Measurements from ENCODE around the gene ZNF892.

The ZNF892 gene

DNA sequence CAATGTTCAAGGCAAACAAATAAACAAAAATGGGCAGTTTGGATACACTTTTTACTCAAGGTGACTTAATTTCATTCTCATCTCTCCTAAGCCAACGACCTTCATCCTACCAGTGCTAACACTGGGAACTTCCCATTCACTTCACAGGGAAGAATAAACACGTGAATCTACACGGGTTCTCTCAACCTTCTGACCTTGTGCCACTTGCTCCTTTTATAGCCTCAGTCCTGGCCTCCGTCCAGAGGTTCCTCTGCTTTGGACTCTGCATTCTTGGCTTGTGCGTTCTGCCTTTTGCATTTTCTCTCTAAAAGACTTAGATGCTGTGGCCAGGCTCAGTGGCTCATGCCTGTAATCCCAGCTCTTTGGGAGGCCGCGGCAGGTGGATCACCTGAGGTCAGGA, 27.9 kb upstream of the ZNF892 start:
- TF ChIP-seq, protein P1, sequence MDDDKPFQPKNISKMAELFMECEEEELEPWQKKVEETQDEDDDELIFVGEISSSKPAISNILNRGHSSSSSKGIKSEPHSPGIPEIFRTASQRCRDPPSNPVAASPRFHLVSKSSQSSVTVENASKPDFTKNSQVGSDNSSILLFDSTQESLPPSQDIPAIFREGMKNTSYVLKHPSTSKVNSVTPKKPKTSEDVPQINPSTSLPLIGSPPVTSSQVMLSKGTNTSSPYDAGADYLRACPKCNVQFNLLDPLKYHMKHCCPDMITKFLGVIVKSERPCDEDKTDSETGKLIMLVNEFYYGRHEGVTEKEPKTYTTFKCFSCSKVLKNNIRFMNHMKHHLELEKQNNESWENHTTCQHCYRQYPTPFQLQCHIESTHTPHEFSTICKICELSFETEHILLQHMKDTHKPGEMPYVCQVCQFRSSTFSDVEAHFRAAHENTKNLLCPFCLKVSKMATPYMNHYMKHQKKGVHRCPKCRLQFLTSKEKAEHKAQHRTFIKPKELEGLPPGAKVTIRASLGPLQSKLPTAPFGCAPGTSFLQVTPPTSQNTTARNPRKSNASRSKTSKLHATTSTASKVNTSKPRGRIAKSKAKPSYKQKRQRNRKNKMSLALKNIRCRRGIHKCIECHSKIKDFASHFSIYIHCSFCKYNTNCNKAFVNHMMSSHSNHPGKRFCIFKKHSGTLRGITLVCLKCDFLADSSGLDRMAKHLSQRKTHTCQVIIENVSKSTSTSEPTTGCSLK (tag by site-specific recombination; IDR thresholded peaks at IDR 0.05) = no peak
- TF ChIP-seq ZNF621 (tag by site-specific recombination; IDR thresholded peaks at IDR 0.05) = no peak
- TF ChIP-seq, protein P2, sequence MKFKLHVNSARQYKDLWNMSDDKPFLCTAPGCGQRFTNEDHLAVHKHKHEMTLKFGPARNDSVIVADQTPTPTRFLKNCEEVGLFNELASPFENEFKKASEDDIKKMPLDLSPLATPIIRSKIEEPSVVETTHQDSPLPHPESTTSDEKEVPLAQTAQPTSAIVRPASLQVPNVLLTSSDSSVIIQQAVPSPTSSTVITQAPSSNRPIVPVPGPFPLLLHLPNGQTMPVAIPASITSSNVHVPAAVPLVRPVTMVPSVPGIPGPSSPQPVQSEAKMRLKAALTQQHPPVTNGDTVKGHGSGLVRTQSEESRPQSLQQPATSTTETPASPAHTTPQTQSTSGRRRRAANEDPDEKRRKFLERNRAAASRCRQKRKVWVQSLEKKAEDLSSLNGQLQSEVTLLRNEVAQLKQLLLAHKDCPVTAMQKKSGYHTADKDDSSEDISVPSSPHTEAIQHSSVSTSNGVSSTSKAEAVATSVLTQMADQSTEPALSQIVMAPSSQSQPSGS (tag by site-specific recombination; IDR thresholded peaks at IDR 0.05; ENCODE audit: low read depth) = no peak
- TF ChIP-seq ZNF335 (tag by site-specific recombination; conservative IDR thresholded peaks at IDR 0.05) = no peak
- no peak for TF ChIP-seq ZNF830 (tag by site-specific recombination; IDR thresholded peaks at IDR 0.05; ENCODE audit: low read depth)
- TF ChIP-seq ZNF600 (tag by site-specific recombination; IDR thresholded peaks at IDR 0.05) = no peak
- TF ChIP-seq EGR2 (tag by site-specific recombination; IDR thresholded peaks at IDR 0.05; ENCODE audit: low read depth) = no peak
- no peak for TF ChIP-seq ZSCAN30 (tag by site-specific recombination; IDR thresholded peaks at IDR 0.05)
- no peak for TF ChIP-seq ZNF221 (tag by site-specific recombination; IDR thresholded peaks at IDR 0.05; ENCODE audit: borderline replicate concordance)
- TF ChIP-seq ZBTB8A (tag by site-specific recombination; IDR thresholded peaks at IDR 0.05) = no peak
- no peak for TF ChIP-seq TRIM28 (IDR thresholded peaks at IDR 0.05; ENCODE audit: borderline replicate concordance, low read length)
- no peak for TF ChIP-seq ZNF114 (tag by site-specific recombination; IDR thresholded peaks at IDR 0.05)
- TF ChIP-seq ZNF664 (tag by site-specific recombination; IDR thresholded peaks at IDR 0.05) = no peak
- no peak for TF ChIP-seq ZNF837 (tag by site-specific recombination; IDR thresholded peaks at IDR 0.05)
- TF ChIP-seq ZNF133 (tag by site-specific recombination; IDR thresholded peaks at IDR 0.05) = no peak
- TF ChIP-seq MZF1 (tag by site-specific recombination; IDR thresholded peaks at IDR 0.05; ENCODE audit: borderline replicate concordance) = no peak
- no peak for TF ChIP-seq HOXA7 (CRISPR knock-in tag; IDR thresholded peaks at IDR 0.05; ENCODE audit: borderline replicate concordance)
- Histone ChIP-seq H3K9me3 (ENCODE audit: control insufficient read depth, insufficient read depth, low read depth, low read length) (no peaks in the 10 kb centered on the region), H3K4me1 (ENCODE audit: control insufficient read depth, insufficient read depth, low read length) (no peaks in the 10 kb centered on the region), H3K36me3 (ENCODE audit: control insufficient read depth in 2 of 2, insufficient read depth in 1 of 2, low read length in 2 of 2) (peaks cover 11 to 54% of the 10 kb centered on the region in 2 experiments), H3K27ac (ENCODE audit: extremely low read depth, low read depth, low read length) (no peak overlapping the region), H3K4me3 (ENCODE audit: low read depth, low read length) (no peak overlapping the region)
- CTCF ChIA-PET = no interaction called here
- POLR2A ChIA-PET = no interaction called here

DNA sequence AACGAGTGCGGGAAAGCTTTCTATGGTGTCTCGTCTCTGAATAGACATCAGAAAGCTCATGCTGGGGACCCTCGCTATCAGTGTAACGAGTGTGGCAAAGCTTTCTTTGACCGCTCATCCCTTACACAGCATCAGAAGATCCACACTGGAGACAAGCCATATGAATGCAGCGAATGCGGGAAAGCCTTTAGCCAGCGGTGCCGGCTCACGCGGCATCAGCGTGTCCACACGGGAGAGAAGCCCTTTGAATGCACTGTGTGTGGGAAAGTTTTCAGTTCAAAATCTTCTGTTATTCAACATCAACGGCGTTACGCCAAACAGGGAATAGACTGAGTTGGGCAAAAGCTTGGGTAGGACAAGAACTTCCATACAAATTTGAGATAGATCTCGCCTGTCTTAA, 25.5 kb upstream of the ZNF892 start:
- TF ChIP-seq SETDB1 (IDR thresholded peaks at IDR 0.05; ENCODE audit: insufficient read length, low read length) (peak; percentile 24), ZBTB17 (tag by site-specific recombination; IDR thresholded peaks at IDR 0.05) (no peak), HOXA7 (CRISPR knock-in tag; IDR thresholded peaks at IDR 0.05; ENCODE audit: borderline replicate concordance) (no peak)
- TF ChIP-seq, protein P3, sequence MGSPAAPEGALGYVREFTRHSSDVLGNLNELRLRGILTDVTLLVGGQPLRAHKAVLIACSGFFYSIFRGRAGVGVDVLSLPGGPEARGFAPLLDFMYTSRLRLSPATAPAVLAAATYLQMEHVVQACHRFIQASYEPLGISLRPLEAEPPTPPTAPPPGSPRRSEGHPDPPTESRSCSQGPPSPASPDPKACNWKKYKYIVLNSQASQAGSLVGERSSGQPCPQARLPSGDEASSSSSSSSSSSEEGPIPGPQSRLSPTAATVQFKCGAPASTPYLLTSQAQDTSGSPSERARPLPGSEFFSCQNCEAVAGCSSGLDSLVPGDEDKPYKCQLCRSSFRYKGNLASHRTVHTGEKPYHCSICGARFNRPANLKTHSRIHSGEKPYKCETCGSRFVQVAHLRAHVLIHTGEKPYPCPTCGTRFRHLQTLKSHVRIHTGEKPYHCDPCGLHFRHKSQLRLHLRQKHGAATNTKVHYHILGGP (tag by site-specific recombination; IDR thresholded peaks at IDR 0.05) = no peak

More for the DNA sequence above, 25.5 kb upstream of the ZNF892 start:
- H3K27ac ChIP-seq (ENCODE audit: extremely low read depth, low read depth, low read length) = no peak overlapping the region
- H3K36me3 ChIP-seq (ENCODE audit: control insufficient read depth in 2 of 2, insufficient read depth in 1 of 2, low read length in 2 of 2) = peaks cover 11 to 51% of the 10 kb centered on the region in 2 experiments
- ChIA-PET POLR2A (no interaction called here), CTCF (interaction anchor here (0.7 kb wide), 1 partner anchor 351 kb away, joined by 3 read pairs; no protein-coding TSS in a partner anchor)
- H3K4me1 ChIP-seq (ENCODE audit: control insufficient read depth, insufficient read depth, low read length) = no peaks in the 10 kb centered on the region
- H3K9me3 ChIP-seq (ENCODE audit: control insufficient read depth, insufficient read depth, low read depth, low read length) = no peaks in the 10 kb centered on the region
- H3K4me3 ChIP-seq (ENCODE audit: low read depth, low read length) = no peak overlapping the region
